Panc1 (cell line): Measurements from ENCODE around the gene TSPAN5.

Experiments used
- TF ChIP-seq, protein P1 (sequence below): fragments of 450-650 bp; IDR thresholded peaks from 2 replicates; pipeline ENCODE4 v1.5.1; 2017; ENCODE audit warnings: mild to moderate bottlenecking
- TF ChIP-seq, protein P2 (sequence below), 2 experiments: IDR thresholded peaks; 2 replicates each; pipeline ENCODE4 v1.6.1; 2011 to 2012; ENCODE audit warnings: low read depth in 2 of 2, control low read depth in 1 of 2, low read length in 1 of 2, mild to moderate bottlenecking in 1 of 2, moderate library complexity in 1 of 2; ENCODE audit not compliant: insufficient read depth in 1 of 2

DNA sequence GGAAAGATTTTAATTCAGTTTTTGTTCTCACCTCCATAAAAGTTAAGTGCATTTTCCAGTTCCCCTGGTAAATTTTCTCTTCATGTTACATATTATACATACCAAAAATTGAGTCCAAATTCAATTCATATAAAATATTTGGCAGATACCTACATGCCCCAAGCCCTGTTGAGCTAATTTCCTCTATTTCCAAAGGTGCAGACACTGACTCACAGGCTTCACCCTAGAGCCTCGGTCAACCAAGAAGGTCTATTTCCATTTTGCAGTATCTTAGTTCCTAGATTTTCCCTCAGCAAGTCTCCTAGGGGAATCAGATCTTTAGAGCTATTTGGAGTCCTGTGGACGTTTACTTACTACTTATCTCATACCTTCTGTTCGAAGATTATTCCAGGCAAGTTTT is 174.4 kb downstream of the TSPAN5 start:
- TF ChIP-seq, protein P1, sequence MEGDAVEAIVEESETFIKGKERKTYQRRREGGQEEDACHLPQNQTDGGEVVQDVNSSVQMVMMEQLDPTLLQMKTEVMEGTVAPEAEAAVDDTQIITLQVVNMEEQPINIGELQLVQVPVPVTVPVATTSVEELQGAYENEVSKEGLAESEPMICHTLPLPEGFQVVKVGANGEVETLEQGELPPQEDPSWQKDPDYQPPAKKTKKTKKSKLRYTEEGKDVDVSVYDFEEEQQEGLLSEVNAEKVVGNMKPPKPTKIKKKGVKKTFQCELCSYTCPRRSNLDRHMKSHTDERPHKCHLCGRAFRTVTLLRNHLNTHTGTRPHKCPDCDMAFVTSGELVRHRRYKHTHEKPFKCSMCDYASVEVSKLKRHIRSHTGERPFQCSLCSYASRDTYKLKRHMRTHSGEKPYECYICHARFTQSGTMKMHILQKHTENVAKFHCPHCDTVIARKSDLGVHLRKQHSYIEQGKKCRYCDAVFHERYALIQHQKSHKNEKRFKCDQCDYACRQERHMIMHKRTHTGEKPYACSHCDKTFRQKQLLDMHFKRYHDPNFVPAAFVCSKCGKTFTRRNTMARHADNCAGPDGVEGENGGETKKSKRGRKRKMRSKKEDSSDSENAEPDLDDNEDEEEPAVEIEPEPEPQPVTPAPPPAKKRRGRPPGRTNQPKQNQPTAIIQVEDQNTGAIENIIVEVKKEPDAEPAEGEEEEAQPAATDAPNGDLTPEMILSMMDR: no peak
- TF ChIP-seq, protein P2, sequence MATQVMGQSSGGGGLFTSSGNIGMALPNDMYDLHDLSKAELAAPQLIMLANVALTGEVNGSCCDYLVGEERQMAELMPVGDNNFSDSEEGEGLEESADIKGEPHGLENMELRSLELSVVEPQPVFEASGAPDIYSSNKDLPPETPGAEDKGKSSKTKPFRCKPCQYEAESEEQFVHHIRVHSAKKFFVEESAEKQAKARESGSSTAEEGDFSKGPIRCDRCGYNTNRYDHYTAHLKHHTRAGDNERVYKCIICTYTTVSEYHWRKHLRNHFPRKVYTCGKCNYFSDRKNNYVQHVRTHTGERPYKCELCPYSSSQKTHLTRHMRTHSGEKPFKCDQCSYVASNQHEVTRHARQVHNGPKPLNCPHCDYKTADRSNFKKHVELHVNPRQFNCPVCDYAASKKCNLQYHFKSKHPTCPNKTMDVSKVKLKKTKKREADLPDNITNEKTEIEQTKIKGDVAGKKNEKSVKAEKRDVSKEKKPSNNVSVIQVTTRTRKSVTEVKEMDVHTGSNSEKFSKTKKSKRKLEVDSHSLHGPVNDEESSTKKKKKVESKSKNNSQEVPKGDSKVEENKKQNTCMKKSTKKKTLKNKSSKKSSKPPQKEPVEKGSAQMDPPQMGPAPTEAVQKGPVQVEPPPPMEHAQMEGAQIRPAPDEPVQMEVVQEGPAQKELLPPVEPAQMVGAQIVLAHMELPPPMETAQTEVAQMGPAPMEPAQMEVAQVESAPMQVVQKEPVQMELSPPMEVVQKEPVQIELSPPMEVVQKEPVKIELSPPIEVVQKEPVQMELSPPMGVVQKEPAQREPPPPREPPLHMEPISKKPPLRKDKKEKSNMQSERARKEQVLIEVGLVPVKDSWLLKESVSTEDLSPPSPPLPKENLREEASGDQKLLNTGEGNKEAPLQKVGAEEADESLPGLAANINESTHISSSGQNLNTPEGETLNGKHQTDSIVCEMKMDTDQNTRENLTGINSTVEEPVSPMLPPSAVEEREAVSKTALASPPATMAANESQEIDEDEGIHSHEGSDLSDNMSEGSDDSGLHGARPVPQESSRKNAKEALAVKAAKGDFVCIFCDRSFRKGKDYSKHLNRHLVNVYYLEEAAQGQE (IDR thresholded peaks at IDR 0.05; ENCODE audit: insufficient read depth in 1 of 2, low read depth in 2 of 2, low read length in 1 of 2): no peak
